HG02678 (cell line): ENCODE results near the gene JAKMIP3.

ENCODE experiments used
- ATAC-seq: cut with Tn5 transposase; IDR thresholded peaks from one replicate; pipeline ENCODE4 v1.9.1; 2021; ENCODE audit warnings: mild to moderate bottlenecking, moderate library complexity; ENCODE audit not compliant: unreplicated experiment

JAKMIP3 gene

DNA sequence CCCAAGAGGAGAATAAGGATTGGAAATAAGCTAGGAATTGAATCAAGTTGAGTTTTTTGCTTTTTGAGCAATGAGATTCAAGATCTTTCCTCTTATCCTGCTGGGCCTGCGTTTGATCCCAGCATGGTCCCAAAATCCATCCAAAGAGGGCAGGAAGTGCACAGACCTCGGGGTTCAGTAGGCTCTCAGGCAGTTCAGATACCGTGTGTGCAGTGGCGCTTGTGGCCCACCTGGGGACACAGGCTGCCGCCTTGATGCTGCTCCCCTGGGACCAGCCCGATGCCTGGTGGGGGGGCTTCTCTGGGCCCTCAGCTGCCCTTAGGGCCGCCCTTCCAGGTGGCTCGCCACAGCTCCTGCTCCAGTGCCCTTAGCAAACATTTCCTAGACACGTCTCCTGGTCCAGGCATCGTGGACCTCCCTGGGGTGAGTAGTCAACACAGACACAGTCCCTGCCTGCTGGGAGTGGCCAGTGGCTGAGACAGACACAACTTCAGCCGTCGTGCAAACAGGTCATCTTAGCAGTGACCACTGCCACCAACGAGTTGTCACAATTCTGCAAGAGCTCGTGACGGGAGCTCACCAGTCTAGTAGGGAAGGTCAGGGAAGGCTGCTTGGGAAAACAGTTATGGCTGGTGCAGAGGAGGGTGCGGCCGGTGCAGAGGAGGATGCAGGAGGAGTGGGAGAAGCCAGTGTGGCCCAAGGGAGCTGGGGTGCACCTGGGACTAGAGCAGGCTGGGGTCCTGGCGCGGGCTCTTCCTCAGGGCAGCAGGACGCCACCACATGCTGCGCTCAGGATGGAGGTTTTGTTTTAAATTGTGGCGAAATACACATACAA, 21.7 kb upstream of the JAKMIP3 start:
- ATAC-seq: no peak

DNA sequence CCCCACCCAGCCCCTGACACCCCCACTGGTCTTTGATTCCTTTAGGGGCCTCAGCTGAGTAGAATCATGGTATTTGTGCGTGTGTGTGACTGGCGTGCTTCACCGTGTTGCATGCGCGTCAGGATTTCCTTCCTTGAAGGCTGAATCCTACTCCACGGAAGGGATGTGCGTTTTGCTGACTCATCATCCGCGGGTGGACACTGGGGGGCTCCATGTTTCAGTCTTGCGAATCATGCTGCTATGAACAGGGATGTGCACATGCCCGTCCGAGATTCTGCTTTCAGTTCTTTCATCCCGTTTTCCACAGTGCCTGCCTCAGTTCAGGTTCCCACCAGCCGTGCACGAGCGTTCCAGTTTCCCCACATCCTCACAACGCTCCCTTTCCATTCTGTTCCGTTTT, 20.9 kb upstream of the JAKMIP3 start:
- ATAC-seq: no peak

DNA sequence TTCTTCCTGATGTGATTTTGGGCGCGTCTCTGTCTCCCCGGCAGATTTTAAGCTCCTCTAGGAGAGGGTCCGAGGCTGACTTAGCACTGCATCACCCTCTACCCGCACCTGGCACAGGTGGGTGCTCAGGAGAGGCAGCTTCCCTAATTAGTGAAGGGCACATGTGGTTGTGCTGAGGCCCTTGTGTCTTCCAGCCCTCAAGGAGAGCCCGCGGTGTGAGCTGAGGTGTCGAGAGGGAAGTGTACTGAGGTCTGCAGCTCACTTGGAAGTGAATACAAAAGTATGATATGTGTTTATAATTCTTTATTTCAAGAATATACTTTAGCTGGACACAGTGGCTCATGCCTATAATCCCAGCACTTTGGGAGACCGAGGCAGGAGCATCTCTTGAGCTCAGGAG, 20.4 kb upstream of the JAKMIP3 start:
- ATAC-seq: no peak

DNA sequence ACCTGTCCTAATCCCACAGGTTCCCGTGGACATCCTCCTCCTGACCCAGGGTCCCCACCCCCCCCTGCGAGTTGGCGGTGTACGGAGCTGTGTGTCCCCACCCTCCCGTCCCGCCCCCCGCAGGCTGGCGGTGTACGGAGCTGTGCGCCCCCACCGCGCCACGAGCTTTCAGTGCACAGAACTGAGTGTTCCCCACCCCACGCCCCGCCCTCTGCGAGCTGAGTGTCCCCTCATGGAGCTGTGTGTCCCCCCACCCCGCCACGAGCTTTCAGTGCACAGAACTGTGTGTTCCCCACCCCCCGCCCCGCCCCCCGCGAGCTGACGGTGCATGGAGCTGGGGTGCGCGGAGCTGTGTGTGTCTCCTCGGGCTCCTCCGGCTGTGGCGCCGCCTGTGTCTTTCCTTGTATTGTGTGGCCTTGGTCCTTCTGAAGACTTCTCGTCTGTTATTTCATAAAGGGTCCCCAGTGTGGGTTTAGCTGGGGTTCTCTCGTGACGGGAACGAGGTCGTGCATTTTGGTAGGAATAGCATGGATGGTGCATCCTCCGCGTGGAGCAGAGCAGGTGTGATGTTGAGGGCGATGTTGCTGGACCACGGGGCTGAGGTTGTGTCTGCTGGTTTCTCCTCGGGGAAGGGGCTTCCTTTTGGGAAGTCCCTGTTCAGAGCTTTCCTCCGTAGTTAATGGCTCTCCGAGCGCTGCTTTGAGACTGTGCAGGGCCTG, 18.0 kb upstream of the JAKMIP3 start:
- no peak for ATAC-seq

DNA sequence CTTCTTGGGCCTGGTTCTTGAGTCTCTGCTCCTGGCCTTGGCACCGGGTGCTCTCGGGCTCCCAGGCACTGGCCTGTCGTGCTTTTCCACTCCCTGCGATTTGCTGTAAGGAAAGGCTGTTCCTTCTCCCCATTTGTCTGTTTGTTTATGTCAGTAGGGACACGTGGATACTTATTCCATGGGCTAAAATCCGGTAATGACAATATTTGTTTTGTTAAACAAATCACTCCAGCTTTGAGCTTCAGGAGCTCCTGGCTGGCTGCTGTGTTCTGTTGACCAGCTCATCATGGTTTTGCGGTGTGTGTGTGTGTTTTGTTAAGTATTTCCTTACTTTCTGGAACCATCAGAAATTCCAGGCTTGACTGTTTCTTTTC, 17.5 kb upstream of the JAKMIP3 start:
- ATAC-seq: no peak

DNA sequence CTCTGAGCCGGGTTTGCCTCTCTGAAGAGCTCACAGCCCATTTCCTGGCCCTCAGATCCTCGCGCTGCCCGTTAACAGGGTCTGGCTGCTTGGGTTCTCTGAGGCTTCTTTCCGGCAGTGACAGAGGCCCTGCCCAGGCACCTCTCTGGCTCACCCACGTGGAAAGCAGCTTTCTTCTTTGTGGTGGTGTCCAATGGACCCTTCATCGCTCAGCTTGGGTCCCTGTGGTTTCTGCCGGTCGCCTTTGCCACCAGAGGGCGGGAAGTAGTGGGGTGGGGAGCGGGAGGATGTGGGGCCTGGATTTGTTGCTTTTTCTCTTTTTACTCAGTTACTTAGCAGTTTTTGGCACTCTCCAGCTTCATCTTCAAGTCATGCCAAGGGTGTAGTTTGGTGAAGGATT, 15.6 kb upstream of the JAKMIP3 start:
- no peak for ATAC-seq

DNA sequence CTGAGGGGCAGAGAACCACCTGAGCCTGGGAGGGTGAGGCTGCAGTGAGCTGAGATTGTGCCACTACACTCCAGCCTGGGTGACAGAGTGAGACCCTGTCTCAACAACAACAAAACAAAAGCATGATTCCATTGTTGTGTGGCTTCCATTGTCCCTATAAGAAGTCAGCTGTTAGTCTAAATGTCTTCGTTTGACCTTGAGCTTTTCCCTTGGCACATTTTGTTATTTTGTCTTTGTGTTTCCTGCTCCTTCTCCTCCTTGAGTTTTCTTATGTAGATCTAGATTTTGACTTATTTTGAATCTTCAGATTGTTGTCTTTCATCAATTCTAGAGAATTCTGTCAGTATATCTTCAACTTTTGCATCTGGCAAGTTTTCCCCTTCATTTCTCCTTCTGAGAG, 13.6 kb upstream of the JAKMIP3 start:
- no peak for ATAC-seq

DNA sequence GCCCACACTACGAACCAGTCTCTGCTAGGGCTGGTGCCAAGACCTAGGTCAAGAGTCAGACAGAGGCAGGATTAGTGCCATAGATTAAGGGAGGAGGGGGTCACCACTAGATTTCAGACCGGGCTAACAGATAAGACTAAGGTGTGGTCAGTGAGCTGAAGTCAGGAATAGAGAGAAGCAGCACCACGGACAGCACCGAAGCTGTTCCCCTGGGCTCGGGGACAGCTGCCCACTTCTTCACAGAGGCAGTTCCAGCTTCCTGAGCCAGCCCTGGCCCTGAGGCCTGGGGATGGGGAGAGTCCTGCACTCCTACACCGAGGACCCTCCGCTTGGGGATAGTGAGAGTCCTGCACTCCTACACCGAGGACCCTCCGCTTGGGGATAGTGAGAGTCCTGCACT, 11.2 kb upstream of the JAKMIP3 start:
- no peak for ATAC-seq

DNA sequence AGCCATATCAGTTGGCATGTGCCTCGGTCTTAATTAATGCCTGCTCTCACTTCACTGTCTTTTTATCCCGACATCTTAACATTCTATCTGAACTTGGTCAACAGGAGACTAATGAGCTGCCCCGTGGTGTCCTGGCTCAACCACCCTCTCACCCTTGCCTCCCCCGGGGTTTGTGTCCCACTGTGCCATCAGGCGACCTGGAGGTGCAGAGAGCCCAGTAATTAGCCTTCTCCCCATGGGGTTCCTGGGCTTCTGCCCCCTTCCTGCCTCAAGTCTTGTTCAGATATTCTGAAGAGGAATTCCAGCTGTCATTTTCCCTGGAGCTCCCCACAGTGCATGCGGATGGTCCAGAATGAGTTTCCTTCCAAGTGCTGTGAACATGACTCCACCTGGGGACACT, 10.1 kb upstream of the JAKMIP3 start:
- ATAC-seq: no peak

DNA sequence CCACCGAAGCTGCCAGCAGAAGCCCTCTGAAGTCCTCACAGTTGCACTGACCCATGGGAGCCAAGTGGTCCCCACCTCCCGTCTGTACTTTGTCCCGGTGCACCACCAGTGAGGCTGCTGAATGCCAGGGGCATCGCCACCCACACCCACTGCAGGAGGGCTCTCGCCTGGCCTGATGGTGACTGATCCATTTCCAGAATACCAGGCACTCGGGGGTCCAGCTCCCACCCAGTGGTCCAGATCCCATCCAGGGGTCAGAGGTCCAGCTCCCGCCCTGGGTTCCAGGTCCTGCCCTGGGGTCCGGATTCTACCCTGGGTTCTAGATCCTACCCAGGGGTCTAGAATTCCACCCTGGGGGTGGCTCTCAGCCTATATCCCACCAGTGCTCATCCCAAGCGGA, 9.1 kb upstream of the JAKMIP3 start:
- no peak for ATAC-seq

DNA sequence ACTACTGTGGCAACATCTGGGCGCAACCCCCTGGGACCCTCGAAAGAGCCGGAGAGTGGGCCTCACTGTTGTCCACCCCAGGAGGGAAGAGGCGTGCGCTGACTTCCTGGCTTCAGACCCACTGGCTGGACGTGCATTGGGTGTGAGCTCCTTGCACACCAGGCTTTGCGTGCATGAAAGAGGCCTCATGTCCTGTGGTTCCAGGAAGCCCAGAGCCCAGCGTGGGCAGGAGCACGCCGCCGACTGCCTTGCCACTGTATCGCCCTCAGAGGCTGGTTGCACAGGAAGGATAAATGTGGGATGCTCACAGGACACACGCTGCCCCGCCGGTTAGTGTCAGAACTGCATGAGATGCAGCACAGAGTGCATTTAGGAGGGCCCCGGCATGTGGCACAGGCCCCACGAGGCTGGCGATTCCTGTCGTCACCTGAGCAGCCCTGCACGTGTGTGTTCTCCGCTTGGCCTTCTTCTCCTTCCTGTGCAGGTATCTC, 8.5 kb upstream of the JAKMIP3 start:
- ATAC-seq: no peak

DNA sequence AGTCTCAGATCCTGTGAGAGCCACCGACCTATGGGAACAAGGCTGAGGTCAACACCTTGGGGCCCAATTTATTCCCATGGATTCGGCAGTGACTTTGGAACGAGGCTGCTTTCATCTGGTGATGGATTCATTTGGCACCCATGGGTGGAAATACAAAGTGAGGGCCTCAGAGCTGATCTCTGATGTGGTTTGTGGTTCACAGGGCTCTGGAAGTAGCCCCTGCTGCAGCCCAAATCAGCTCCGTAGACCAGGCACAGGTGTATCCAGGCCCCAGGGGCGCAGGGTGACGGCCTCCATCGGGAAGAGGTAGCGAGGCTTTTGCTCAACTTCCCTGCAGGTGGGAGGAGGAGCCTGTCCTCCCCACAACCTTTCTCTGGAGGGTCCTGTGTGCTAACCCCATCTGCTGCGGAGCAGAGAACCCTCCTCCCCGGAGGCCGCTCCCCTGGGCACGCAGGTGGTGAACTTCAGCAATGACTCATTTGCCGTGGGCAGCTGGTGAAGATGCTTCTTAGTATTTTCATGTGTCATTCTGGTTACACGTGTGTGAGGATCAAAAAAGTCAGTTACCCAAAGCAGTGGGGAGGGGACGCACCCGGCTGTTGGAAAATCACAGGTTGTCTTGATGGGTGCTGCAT, 7.5 kb upstream of the JAKMIP3 start:
- no peak for ATAC-seq

DNA sequence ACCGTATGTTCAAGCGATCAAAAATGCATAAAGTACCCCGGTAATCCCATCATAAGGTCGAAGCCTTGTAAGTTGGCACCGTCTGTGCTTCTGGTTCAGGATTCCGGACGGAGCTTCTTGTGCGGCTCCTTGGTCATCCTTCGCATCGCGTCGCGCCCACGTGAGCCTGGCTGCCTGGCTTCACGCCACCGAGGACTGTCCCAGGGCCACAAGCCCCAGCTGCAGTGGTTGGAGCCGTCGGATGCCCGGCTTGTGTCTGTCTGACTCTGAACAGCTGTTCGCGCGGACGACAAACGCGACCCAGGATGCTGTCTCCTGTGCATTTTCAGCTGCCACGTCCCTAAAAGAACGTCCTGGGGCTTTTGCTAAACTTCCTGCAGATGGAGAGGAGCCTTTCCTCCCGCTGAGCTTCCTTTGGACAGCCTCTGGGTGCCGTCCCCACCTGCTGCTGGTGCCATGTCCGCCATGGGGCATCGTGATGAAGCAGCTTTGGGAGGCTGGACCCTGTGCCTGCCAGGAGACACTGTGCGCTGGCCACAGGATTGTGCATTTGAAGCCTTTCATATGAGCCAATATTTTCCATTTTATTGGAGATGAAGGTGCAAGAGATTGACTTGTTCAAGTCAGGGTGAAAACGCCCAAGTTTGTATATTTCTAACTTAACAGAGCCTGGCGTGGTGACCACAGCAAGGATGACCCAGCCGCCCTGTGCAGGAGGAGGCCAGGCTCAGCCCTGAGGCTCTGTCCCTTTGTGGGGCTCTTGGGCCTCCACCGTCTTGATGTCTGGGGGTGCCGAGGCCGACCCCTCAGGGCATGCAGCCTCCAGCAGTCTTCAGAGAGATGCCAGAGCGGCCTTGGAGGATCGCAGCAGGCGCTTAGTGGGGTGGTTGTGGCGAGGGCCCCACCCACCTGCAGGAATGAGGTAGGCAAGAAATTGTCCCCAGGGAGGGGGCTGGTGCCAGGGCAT, 6.7 kb upstream of the JAKMIP3 start:
- no peak for ATAC-seq

DNA sequence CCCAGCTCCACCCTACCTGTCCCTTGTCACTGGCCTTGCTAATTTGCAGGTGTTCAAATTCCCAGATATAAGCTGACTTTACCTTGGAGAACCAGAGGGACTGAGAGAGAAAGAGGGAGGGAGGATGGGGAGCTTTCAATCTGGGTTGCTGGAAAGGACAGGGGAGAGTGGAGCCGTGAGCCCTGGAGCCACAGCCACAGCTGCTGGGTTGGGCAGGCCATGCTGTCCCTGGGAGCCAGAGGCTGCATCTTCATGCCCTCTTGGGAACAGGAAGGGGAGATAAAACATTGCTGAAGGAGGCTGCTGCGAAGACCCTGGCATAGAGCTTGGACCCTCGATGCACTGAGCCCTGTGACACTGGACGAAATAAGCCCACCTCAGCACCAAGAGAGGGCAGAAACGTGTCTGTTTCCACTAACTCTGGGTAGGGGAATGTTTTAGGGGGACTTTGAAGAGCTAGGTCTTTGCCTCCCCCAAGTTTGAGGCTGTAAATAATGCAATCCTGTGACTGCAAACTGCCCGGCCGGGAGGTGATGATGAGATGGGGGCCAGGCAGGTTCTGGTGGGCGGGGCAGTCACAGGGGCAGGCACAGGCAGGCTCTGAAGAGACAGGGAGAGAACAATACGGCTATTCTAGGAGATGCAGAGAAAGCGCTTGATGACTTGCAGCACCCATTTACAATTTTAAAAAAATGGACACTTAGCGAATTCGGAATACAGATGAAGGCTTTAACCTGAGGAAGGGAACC, 5.8 kb upstream of the JAKMIP3 start:
- no peak for ATAC-seq

DNA sequence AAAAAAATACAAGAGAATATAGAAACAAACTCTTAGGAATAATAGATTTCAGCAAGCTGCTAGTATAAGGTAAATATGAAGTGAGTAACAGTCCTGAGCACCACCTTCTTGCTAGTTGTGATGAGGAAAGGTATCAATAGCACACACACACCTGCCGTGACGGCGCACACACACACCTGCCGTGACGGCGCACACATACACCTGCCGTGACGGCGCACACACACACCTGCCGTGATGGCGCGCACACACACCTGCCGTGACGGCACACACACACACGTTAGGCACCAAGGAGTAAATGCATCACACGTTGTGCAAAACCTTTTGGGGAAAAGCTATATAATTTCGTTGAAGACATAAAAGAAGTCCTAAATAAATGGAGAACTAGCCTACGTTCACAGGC, 4.7 kb upstream of the JAKMIP3 start:
- ATAC-seq: no peak

DNA sequence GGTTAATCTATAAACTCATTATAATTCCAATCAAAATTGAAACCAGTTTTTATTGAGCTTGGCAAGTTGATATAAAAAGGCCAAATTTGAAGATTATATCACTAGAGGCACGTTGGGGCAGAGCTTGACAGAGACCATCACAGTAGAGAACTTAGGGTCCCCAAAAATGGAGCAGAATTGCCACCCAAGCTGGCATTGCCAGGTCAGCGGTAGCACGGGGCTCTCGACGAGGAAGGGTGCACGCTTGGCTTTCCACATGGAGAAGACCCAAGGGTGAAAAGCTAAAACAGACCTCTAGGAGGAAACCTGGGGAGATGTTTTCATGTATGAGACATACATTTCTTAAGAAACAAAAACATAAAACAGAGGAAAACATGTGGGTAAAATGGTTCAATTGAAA, 4.3 kb upstream of the JAKMIP3 start:
- ATAC-seq: no peak

DNA sequence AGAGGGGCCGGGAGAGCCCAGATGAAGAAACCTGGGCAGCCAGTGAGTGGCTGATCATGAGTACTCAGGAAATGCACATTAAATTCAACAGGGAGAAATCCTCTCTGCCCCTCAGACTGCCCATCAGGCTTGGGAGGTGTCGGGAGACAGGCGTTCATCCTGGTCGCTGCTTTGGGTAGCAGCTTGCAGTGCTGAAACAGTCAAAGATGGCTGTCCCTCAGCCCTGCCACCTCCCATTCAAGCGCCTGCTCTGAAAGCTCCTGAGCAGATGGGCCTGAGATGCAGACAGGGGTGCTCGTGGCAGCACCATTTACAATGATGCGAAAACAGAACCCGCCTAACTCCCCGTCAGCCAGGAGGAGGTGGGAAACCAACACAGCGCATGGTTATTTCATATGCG, 3.6 kb upstream of the JAKMIP3 start:
- no peak for ATAC-seq

DNA sequence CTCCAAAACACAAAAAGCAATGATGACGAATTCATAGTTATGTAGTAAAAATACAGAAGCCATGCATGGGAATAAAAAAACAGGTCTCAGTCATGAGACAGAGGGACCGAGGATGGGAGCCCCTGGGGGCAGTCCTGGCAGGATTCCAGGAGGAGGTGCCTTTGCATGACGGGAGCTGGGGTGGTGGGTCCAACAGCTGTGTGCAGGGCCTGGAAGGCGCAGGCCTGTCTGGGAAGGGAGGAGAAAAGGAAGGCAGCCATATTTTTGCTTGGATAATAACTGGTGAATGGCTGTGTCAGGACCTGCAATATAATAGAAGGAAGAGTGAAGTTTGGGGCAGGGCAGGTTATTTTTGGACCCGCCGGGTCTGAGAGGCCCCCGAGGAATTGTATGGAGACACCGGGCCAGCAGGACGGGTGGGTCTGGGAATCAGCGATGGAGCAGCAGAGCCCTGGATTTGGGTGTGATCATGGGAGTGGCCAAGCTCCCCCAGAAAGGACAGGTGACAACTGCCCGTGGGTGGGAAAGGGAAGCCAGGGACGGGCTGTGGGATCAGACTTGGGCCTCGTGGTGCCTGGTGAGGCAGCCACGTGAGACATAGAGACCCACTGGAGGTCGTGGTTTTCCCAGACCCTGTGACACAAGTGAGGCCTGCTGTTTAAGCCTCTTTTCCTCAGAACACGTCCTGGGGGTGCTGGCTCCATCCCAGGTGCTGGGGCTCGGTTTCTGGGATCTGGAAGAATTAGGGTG, 2.9 kb upstream of the JAKMIP3 start:
- ATAC-seq: no peak

DNA sequence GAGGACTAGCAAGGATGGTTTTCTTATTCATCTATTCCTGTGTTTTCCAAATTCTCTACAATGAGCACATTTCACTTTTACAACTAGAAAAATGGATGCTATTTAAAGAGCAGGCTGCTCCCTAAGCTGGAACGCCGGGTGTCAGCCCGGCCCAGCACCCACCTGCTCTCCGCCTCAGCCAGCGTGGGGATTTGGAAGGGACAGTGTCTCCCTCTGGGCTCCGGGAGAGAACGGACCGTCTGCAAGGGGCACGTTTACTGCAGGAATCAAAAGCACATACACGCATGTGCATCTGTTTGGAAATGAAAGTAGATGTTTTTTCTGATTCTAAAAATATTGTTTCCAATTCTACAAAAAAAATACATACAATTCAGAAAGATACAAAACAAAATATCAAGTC, 2.3 kb upstream of the JAKMIP3 start:
- ATAC-seq: no peak
